HAP-1 (cell line): ENCODE results near the gene ENTPD7.

Experiments used
- DNase-seq, 2 experiments: peaks; one replicate each; pipeline ENCODE4 v3.0.0-alpha.2; 2016 to 2020; ENCODE audit warnings: low spot score in 2 of 2
- H3K27me3 ChIP-seq: fragments of 250-450 bp; sonication (Bioruptor Pico); 2 replicates; pipeline ENCODE4 v1.5.1; 2020; ENCODE audit warnings: low read depth, mild to moderate bottlenecking, moderate library complexity
- H3K36me3 ChIP-seq: fragments of 250-450 bp; sonication (Bioruptor Pico); replicated peaks from 2 replicates; pipeline ENCODE4 v1.5.1; 2020; ENCODE audit warnings: mild to moderate bottlenecking
- H3K4me1 ChIP-seq: fragments of 250-450 bp; sonication (Bioruptor Pico); 2 replicates; pipeline ENCODE4 v1.5.1; 2020; ENCODE audit warnings: mild to moderate bottlenecking
- H3K4me3 ChIP-seq: fragments of 250-450 bp; sonication (Bioruptor Pico); 2 replicates; pipeline ENCODE4 v1.5.1; 2020; ENCODE audit warnings: mild to moderate bottlenecking, moderate library complexity
- H3K9me3 ChIP-seq: fragments of 250-450 bp; sonication (Bioruptor Pico); 2 replicates; pipeline ENCODE4 v1.5.1; 2020; ENCODE audit warnings: mild to moderate bottlenecking, moderate library complexity
- in situ Hi-C: fragments of 300-500 bp; cut with MboI; formaldehyde crosslinking; loops from 3 replicates; pipeline ENCODE4 v1.14.3; 2020; ENCODE audit warnings: low sequenced_read_pairs, inconsistent platforms, mixed read lengths

Gene ENTPD7

DNA sequence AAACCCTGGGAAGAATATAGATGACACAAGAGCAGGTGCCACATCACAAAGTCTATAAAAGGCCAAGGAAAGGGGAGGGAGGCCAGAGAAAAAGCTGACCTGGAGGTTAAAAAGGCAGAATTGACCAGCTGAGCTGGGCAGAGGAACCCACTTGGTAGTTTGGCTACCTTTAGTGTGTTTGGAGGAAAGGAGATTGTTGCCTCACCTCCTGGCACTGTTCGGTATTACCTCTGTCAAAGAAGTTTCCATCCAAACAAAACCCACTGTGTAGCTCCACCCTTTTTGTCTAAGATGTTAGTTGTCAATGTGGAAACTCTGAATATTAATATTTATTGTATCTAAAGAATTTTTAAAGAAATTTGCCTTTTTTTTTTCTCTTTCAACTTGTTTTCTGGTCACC is 23.4 kb downstream of the ENTPD7 start:
- no peak for DNase-seq
- in situ Hi-C loops, result no loop called here
- Histone ChIP-seq H3K4me1 (no peaks in the 10 kb centered on the region), H3K27me3 (no peaks in the 10 kb centered on the region), H3K4me3 (no peak overlapping the region), H3K9me3 (no peaks in the 10 kb centered on the region), H3K36me3 (peaks cover 9% of the 10 kb centered on the region)

DNA sequence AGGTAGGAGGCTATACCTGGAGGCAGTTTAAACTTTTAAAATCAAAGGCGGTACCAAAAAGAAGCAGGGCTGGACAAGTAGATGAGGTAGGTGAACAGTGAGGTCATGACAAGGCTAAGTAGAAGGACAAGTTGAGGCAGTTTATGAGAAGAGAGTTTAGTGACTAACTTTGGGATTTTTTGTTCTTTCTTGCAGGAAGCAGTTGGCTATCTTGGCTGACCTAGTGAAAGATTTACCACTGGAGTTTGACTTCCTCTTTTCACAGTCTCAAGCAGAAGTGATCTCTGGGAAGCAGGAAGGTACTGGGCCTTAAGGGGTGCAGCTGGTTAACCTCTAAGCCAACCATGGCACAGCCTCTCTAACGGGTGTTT is 26.3 kb downstream of the ENTPD7 start:
- in situ Hi-C loops, result no loop called here
- Histone ChIP-seq H3K9me3 (no peaks in the 10 kb centered on the region), H3K27me3 (no peaks in the 10 kb centered on the region), H3K4me1 (no peaks in the 10 kb centered on the region), H3K36me3 (peaks cover 3% of the 10 kb centered on the region; the same call in 1 of the 2 replicates), H3K4me3 (no peak overlapping the region)
- DNase-seq, result no peak

DNA sequence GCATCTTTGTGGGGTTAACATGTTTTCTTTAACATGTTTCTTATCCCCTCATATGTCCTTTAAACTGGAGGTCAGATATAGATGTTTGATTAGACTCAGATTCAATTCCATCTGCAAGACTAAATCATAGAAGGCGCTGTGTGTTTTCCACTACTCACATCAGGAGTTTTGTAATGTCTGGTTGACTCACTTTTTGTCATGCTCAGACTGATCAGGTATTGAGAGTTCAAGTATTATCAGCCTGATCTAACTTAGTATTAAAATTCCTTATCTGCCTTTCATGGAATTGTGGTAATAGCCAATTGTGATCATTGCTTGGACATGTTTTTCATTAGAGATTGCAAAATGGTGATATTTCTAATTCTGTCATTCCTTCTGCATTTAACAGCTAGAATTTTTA is 30.2 kb downstream of the ENTPD7 start:
- Histone ChIP-seq H3K4me3 (no peak overlapping the region), H3K36me3 (peaks cover 5% of the 10 kb centered on the region), H3K27me3 (no peaks in the 10 kb centered on the region), H3K9me3 (no peaks in the 10 kb centered on the region), H3K4me1 (no peaks in the 10 kb centered on the region)
- in situ Hi-C loops, result no loop called here
- DNase-seq, result no peak

DNA sequence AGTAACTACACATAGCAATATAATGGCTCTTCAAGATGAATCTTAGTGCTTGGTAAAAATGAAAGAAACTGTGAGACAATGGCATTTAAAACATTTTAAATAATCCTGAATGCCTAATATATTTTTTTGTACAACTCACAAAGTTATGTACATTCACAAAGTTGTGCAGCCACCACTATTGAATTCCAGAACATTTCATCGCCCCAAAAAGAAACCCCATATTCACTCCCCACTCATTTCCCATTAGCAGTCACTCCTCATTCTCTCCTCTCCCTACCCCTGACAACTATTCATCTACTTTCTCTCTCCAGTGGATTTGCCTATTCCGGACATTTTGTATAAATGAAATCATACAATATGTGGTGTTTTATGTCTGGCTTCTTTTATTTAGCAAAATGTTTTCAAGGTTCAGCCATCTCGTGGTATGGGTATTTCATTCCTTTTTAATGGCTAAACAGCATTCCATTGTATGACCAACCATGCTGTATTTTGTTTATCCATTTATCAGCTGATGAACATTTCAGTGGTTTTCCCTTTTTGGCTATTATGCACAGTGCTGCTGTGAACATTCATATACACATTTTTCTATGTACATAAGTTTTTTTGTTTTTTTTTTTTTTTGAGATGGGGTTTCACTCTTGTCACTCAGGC is 34.7 kb downstream of the ENTPD7 start:
- Histone ChIP-seq H3K27me3 (no peaks in the 10 kb centered on the region), H3K4me3 (no peak overlapping the region), H3K9me3 (no peaks in the 10 kb centered on the region), H3K36me3 (peaks cover 9% of the 10 kb centered on the region), H3K4me1 (no peaks in the 10 kb centered on the region)
- in situ Hi-C loops, result no loop called here
- no peak for DNase-seq

DNA sequence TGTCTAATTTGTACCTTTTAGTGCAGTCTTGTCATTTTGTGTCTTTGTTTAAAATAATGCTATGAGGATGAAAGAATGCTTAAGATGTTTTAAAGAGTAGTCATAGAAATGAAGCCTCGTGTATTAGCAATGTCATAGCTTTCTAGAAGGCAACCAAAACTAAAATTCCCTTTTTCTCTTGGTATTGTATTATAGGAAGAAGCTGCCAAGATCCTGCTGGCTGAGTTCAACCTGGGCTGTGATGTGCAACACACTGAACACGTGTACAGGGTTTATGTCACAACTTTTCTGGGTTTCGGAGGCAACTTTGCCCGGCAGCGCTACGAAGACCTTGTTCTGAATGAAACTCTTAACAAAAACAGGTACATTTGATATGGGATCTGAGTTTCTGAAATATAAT is 36.5 kb downstream of the ENTPD7 start:
- Histone ChIP-seq H3K4me1 (no peaks in the 10 kb centered on the region), H3K36me3 (peaks cover 9% of the 10 kb centered on the region), H3K9me3 (no peaks in the 10 kb centered on the region), H3K27me3 (no peaks in the 10 kb centered on the region), H3K4me3 (no peak overlapping the region)
- DNase-seq, result no peak
- in situ Hi-C loops, result no loop called here

DNA sequence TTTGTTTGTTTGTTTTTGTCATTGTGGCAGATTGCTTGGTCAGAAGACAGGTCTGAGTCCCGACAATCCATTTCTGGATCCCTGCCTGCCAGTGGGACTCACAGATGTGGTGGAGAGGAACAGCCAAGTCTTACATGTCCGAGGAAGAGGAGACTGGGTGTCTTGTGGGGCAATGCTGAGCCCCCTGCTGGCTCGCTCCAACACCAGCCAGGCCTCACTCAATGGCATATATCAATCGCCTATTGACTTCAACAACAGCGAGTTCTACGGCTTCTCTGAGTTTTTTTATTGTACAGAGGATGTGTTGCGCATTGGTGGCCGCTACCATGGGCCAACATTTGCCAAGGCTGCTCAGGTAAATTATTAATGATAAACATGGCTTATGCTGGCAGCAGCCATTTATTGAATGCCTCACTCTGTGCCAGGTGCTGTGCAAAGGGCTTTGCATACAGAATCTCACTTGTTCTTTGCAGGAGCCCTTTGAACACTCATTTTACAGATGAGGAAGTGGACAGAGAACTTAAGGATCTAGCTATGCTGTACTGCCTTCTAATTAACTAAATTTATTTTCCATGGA is 39.3 kb downstream of the ENTPD7 start:
- Histone ChIP-seq H3K4me1 (no peaks in the 10 kb centered on the region), H3K27me3 (no peaks in the 10 kb centered on the region), H3K9me3 (no peaks in the 10 kb centered on the region), H3K36me3 (peaks cover 10% of the 10 kb centered on the region; the same call in 1 of the 2 replicates), H3K4me3 (no peak overlapping the region)
- in situ Hi-C loops, result no loop called here
- DNase-seq, result peak in 1 of 2 experiments; percentile 11

DNA sequence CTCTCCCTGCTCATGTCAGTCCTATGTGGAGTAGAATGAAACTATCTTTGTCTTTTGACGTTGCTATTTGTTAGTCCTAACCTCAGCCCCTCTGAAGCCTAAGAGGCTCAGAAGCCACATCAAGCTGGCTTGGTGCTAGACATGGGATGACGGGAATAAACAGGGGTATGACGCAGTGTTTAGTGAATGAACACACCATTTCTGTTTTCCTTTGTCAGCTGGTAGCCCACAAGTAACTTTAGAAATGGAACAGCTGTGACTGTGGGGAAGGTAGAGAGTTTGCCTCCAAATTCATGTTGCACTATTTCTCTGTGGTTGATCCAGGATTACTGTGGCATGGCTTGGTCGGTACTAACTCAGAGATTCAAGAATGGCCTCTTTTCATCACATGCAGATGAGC is 41.3 kb downstream of the ENTPD7 start:
- no peaks in the 10 kb centered on the region for H3K27me3 ChIP-seq
- H3K4me1 ChIP-seq, result no peaks in the 10 kb centered on the region
- no peak for DNase-seq
- no peak overlapping the region for H3K4me3 ChIP-seq
- in situ Hi-C loops, result no loop called here
- H3K9me3 ChIP-seq, result no peaks in the 10 kb centered on the region
- peaks cover 10% of the 10 kb centered on the region; the same call in 1 of the 2 replicates for H3K36me3 ChIP-seq

DNA sequence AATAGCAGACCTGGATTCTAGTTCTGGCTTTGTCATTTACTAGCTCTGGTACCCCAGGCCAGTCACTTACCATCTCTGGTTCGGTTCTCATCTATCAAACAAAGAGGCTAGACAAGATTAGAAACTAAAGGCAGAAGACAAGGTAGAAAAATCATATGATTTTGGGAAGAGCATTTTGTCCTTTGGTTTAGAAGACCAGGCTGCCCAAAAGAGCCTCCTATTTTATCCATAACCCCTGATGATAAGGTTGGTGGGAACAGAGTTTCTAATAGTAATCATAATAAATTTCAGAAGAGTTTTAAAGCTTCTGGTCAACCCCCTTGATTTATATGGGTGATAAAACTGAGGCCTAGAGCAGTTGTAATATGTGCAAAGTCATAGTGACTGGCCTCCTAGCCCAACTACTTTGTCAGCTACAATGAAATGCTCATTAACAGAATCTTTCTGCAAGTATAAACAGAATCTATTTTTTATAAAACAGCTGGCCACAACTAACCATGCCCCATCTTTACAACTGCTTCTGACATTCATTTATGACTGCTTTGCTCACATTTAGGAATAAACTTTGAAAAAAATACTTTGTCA is 49.2 kb downstream of the ENTPD7 start:
- in situ Hi-C loops, result no loop called here
- no peaks in the 10 kb centered on the region for H3K27me3 ChIP-seq
- no peak for DNase-seq
- H3K9me3 ChIP-seq, result no peaks in the 10 kb centered on the region
- no peaks in the 10 kb centered on the region for H3K4me1 ChIP-seq
- no peak overlapping the region for H3K4me3 ChIP-seq
- H3K36me3 ChIP-seq, result peaks cover 11% of the 10 kb centered on the region

DNA sequence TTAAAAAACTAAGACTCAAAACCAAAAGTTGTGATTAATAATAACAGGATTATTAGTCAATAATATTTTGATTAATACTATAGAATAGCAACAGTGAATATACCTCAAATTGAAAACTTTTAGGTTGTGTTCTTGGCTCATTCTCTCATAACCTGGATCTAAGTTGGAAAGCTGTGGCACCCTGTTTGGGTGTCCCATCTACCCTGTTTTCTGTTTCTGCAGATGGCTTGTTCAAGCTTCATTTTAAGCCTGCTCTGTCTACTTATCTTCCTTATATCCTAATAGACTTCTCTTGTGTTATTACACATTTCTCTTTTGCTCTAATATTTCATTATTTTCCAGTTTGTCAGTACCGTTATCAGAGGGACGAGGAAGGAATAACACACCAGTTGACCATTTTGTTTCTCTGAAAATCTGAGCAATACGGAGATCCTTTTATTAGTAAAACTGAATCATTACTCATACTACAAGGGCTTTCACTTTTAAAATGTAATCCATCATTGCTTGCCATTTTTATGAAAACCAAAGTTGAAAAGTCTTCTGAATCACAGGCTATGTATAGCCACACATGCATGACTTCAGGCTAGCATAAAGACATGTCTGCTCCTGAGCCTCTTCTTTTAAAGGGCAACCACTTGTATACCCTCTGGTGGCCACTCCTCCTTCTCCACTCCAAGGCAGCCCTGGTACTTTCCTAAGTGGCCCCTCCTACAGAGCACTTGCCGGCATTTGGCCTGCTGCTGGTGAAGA is 50.3 kb downstream of the ENTPD7 start:
- no peaks in the 10 kb centered on the region for H3K4me1 ChIP-seq
- in situ Hi-C loops, result no loop called here
- H3K4me3 ChIP-seq, result no peak overlapping the region
- H3K36me3 ChIP-seq, result peaks cover 20% of the 10 kb centered on the region
- no peaks in the 10 kb centered on the region for H3K9me3 ChIP-seq
- no peak for DNase-seq
- H3K27me3 ChIP-seq, result no peaks in the 10 kb centered on the region

DNA sequence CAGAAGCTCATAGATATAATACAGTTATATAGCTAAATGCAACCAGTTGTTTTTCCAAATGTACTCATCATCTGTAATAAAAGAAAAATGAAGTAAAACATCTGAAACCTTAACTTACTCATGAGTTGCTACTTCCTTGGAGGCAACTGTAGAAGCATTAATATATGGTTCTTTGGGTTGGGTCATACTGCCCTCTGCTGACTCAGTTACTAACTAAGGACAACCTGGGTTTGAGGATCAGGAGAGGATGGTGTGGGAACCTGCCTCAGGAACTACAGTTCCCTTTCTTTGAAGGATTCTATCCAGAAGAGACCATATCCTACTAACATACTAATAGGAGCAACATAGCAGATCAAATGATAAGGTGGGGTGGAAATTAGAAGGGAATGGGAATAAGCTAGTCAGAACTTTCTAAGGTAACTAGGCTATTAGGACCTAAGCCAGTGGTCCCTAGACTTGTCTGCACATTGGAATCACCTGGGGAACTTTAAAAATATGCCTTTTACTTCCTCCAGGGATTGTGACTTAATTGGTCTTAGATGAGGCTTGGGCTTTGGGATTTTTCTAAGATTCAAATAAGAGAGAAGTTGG is 51.9 kb downstream of the ENTPD7 start:
- H3K36me3 ChIP-seq, result peaks cover 30% of the 10 kb centered on the region
- H3K9me3 ChIP-seq, result no peaks in the 10 kb centered on the region
- no peaks in the 10 kb centered on the region for H3K27me3 ChIP-seq
- in situ Hi-C loops, result no loop called here
- no peak overlapping the region for H3K4me3 ChIP-seq
- DNase-seq, result peak; percentile 42 to 44
- no peaks in the 10 kb centered on the region for H3K4me1 ChIP-seq

DNA sequence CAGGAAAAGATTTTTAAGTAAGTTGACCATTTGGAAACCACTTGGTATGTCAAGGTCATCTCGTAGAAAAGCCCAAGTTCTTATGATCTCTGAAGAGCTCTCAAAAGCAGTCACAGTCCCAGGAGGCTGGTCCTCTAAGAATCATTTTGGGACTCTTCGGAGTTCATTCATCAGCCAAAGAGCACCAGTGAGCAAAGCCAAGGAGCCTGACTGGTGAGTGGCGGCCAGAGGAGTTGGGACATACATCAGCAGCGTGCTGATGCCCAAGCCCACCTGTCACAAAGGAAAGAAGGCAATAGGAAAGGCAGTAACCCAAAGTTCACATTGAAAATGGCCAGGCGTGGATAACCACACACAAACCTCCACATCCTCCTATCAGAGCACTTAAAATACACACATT is 55.1 kb downstream of the ENTPD7 start:
- Histone ChIP-seq H3K4me1 (no peaks in the 10 kb centered on the region), H3K36me3 (peaks cover 49% of the 10 kb centered on the region), H3K4me3 (no peak overlapping the region), H3K27me3 (no peaks in the 10 kb centered on the region), H3K9me3 (no peaks in the 10 kb centered on the region)
- no peak for DNase-seq
- in situ Hi-C loops, result no loop called here

DNA sequence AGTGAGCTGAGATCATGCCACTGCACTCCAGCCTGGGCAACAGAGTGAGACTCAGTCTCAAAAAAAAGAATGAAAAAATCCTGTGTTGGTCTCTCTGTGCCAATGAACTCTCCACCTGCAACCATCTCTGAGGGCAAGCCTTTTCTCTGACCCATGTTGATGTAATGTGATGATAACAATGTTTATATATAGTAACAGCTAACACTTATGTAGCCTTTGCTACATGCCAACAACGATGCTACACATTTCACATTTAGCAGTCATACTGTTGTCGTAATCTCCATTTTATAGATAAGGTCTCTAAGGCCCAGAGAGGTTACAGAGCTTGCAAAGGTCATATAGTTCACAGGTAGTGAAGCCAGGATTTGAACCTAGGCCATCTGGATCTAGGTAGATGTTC is 61.1 kb downstream of the ENTPD7 start:
- H3K36me3 ChIP-seq, result peaks cover 61% of the 10 kb centered on the region

DNA sequence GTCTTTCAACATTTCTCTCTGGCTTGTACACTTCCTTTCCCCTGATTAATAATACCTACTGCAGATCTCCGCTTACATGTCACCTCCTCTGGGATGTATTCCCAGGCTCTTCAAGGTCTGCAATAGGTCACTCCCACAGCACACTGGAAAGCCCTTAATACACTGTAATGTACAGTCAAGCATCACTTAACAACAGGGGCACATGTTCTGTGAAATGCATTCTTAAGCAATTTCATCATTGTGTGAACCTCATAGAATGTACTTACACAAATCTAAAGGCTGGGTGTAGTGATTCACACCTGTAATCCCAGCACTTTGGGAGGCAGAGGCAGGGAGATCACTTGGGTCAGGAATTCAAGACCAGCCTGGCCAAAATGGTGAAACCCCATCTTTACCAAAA is 70.7 kb downstream of the ENTPD7 start:
- Histone ChIP-seq H3K4me1 (peaks cover 4% of the 10 kb centered on the region; the same call in 1 of the 2 replicates), H3K36me3 (peaks cover 37% of the 10 kb centered on the region), H3K9me3 (no peaks in the 10 kb centered on the region), H3K4me3 (no peak overlapping the region), H3K27me3 (no peaks in the 10 kb centered on the region)
- no peak for DNase-seq
- in situ Hi-C loops, result no loop called here

More for the DNA sequence above, 61.1 kb downstream of the ENTPD7 start:
- H3K4me3 ChIP-seq, result no peak overlapping the region
- DNase-seq, result no peak
- H3K4me1 ChIP-seq, result no peaks in the 10 kb centered on the region
- H3K9me3 ChIP-seq, result no peaks in the 10 kb centered on the region
- in situ Hi-C loops, result no loop called here
- no peaks in the 10 kb centered on the region for H3K27me3 ChIP-seq
